Cardiac fibroblast (primary cell): ENCODE results near the gene GMPR.
A peak's percentile ranks its signal among the peaks of the same experiment; 100 is the strongest.

ENCODE experiments used
- DNase-seq, 2 donors: peaks; one replicate each; pipeline versions ENCODE4 v3.0.0 to v3.0.0-alpha.2; 2010; ENCODE audit warnings: low read depth in 2 of 2
- H3K4me3 ChIP-seq, 2 donors: replicated peaks in 1 of 2; 1 replicate in 1 of 2; 2 replicates in 1 of 2; pipeline ENCODE4 v1.5.1; 2011; ENCODE audit warnings: low read depth in 2 of 2, low read length in 2 of 2, mild to moderate bottlenecking in 2 of 2, moderate library complexity in 1 of 2
- TF ChIP-seq, protein P1 (sequence below): IDR thresholded peaks from one replicate; pipeline ENCODE4 v1.5.1; 2011; ENCODE audit warnings: low read depth, mild to moderate bottlenecking, low read length, inconsistent platforms

The GMPR gene

GRCh38 chr6:16273256-16273655, 34.9 kb downstream of the GMPR start:
- TF ChIP-seq, protein P1, sequence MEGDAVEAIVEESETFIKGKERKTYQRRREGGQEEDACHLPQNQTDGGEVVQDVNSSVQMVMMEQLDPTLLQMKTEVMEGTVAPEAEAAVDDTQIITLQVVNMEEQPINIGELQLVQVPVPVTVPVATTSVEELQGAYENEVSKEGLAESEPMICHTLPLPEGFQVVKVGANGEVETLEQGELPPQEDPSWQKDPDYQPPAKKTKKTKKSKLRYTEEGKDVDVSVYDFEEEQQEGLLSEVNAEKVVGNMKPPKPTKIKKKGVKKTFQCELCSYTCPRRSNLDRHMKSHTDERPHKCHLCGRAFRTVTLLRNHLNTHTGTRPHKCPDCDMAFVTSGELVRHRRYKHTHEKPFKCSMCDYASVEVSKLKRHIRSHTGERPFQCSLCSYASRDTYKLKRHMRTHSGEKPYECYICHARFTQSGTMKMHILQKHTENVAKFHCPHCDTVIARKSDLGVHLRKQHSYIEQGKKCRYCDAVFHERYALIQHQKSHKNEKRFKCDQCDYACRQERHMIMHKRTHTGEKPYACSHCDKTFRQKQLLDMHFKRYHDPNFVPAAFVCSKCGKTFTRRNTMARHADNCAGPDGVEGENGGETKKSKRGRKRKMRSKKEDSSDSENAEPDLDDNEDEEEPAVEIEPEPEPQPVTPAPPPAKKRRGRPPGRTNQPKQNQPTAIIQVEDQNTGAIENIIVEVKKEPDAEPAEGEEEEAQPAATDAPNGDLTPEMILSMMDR = no peak
- no peak overlapping the region for H3K4me3 ChIP-seq
- DNase-seq = peak; percentile 33 to 58

- no peak overlapping the region for H3K4me3 ChIP-seq
- DNase-seq = no peak
- TF ChIP-seq, protein P1 = no peak
These were observed 36.1 kb downstream of the GMPR start for GRCh38 chr6:16274483-16274882.

- no peak for DNase-seq
- no peak overlapping the region for H3K4me3 ChIP-seq
- TF ChIP-seq, protein P1 = no peak
These were observed 36.6 kb downstream of the GMPR start for GRCh38 chr6:16274885-16275589.

- peak; percentile 89 to 90 for DNase-seq
- TF ChIP-seq, protein P1 = peak; percentile 59
- no peak overlapping the region for H3K4me3 ChIP-seq
These were observed 39.0 kb downstream of the GMPR start for GRCh38 chr6:16277101-16277981.

- no peak for DNase-seq
- H3K4me3 ChIP-seq = no peak overlapping the region
These were observed 39.8 kb downstream of the GMPR start for GRCh38 chr6:16278048-16278724.

GRCh38 chr6:16278750-16279149, 40.4 kb downstream of the GMPR start:
- DNase-seq = no peak
- TF ChIP-seq, protein P1 = no peak
- no peak overlapping the region for H3K4me3 ChIP-seq

More at GRCh38 chr6:16278048-16278724, 39.8 kb downstream of the GMPR start:
- TF ChIP-seq, protein P1 = no peak
